Upper lobe of left lung (tissue), 4 donors: ENCODE measurements around the gene AADACL3.

Source experiments
- CTCF ChIP-seq, 6 experiments: fragments of 450-650 bp in 4 of 6; fragments of 200-600 bp in 2 of 6; sonication (generic) in 2 of 6; IDR thresholded peaks; one replicate each; pipeline ENCODE4 v1.5.1; 2016 to 2019; ENCODE audit warnings: antibody characterized with exemption in 6 of 6
- EP300 ChIP-seq, 4 donors: sonication (generic); formaldehyde crosslinking; IDR thresholded peaks; one replicate each; pipeline ENCODE4 v1.5.1; 2017; ENCODE audit warnings: antibody characterized with exemption in 4 of 4, control low read depth in 2 of 4
- POLR2AphosphoS5 ChIP-seq, 2 donors: sonication (generic); formaldehyde crosslinking; IDR thresholded peaks; one replicate each; pipeline ENCODE4 v1.5.1; 2017; ENCODE audit warnings: antibody characterized with exemption in 2 of 2

GRCh38 chr1:12730156-12730555 lies 14.2 kb downstream of the AADACL3 start:
- TF ChIP-seq CTCF (IDR thresholded peaks at IDR 0.05) (no peak), POLR2AphosphoS5 (IDR thresholded peaks at IDR 0.05) (no peak), EP300 (IDR thresholded peaks at IDR 0.05) (no peak)
